ENCODE measurements around the gene STXBP2.

The STXBP2 gene

DNA sequence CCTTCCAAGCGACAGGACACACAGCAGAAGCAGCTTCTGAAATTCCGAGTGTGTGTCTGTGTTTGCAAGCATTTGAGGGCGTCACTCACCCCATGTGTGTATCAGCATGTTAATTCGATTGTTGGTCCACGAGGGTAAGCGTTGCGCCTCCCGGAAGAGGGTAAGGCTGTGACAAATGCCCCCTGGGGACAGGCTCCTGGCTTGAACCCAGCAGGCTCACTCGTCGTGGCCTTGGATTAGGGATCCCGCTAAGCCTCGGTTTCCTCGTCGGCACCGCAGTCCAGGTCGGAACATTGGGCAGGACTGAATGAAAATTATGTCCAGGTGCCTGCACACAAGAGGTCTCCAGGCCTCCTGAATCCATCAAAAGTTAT lies 606 bp upstream of the STXBP2 start:
- DNase-seq (ENCODE audit: low read depth), result no peak
- TF ChIP-seq, protein P1, sequence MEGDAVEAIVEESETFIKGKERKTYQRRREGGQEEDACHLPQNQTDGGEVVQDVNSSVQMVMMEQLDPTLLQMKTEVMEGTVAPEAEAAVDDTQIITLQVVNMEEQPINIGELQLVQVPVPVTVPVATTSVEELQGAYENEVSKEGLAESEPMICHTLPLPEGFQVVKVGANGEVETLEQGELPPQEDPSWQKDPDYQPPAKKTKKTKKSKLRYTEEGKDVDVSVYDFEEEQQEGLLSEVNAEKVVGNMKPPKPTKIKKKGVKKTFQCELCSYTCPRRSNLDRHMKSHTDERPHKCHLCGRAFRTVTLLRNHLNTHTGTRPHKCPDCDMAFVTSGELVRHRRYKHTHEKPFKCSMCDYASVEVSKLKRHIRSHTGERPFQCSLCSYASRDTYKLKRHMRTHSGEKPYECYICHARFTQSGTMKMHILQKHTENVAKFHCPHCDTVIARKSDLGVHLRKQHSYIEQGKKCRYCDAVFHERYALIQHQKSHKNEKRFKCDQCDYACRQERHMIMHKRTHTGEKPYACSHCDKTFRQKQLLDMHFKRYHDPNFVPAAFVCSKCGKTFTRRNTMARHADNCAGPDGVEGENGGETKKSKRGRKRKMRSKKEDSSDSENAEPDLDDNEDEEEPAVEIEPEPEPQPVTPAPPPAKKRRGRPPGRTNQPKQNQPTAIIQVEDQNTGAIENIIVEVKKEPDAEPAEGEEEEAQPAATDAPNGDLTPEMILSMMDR (conservative IDR thresholded peaks at IDR 0.05; ENCODE audit: low read depth, low read length), result no peak
- H3K4me3 ChIP-seq (ENCODE audit: low read length), result peak overlapping the region; percentile 71

DNA sequence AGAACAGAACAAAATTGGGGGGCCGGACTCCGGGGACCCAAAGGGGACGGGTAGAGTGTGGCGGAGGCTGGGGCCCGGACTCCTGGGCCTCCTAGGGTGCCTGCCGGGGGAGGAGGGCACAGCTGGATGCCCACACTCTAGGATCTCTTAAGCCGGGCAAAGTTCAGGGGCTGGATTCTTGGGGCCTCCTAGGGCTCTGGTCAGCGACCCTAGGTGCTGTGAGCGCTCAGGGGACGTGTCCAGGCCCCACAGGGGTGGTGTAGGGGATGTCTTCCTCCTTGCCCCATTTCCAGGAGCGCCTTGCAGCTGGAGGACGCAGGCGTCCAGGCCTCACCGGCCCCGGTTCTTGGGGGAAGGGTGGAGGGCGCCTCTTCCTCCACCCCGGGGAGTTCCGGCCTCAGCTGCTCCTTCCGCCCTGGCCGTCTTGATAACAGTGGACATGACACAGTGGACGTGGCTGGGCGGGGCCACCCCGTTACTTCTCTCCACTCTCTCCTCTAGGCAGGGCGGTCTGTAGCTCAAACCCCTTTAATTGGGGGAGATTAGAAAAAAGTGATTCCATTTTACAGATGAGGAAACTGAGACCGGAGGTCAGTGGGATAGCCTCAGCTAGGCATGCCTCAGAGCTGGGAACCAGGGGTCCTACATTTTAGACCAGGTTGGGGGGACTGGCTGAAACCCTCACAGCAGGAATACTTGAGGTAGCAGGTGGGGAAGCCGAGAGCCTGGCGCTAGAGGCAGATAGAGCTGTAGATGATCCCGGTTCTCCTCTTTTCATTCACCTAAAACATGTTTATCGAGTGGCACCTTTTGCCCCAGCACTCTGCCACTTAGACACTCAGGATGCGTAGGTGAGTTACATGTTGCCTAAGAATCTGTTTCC lies 705 bp downstream of the STXBP2 start:
- TF ChIP-seq, protein P1 (conservative IDR thresholded peaks at IDR 0.05; ENCODE audit: low read depth, low read length), result no peak
- DNase-seq (ENCODE audit: low read depth), result no peak
- H3K4me3 ChIP-seq (ENCODE audit: low read length), result peak overlapping the region; percentile 71

DNA sequence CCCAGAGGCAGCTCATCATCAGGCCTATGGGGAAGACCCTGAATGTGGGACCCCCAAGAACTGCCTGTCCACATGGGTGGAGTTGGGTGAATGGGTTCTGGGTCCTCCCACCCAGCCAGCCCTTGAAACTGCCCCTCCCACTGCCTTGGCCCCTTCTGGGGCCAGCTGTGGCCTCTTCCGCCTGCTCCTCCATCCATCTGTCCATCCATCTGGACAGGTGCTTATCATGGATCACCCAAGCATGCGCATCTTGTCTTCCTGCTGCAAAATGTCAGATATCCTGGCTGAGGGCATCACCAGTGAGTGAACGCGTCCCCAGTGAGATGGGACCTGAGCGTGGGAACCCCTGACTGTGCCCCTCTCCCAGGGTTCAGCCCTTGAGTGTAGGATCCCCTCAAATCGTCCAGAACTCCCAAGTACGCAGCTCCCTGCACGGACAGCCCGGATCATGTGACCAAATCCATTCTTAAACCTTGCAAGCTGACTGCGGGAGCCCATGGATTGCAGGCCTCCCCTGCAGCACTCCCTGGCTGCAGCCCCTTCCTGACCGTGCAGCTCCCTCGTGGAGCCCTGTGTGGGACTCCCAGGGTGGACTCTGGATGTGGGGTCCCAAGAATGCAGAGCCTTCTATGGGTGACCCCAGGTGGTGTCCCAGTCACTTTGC lies 2.0 kb downstream of the STXBP2 start:
- H3K4me3 ChIP-seq (ENCODE audit: low read length), result no peak overlapping the region
- TF ChIP-seq, protein P1 (conservative IDR thresholded peaks at IDR 0.05; ENCODE audit: low read depth, low read length), result no peak
- DNase-seq (ENCODE audit: low read depth), result no peak

DNA sequence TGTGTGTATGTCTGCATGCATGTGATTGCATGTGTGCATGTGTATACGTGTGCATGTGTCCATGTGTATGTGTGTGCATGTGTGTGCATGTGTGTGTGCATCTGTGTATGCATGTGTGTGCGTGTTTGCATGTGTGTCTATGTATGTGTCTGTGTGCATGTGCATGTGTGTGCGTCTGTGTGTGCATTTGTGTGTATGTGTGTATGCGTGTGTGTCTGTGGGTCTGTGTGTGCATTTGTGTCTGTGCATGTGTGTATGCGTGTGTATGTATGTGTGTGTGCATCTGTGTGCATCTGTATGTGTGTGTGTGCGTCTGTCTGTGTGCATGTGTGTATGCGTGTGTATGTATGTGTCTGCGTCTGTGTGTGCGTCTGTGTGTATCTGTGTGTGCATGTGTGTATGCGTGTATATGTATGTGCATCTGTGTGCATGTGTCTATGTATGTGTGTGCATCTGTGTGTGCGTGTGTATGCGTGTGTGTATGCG lies 3.0 kb downstream of the STXBP2 start:
- no peak overlapping the region for H3K4me3 ChIP-seq (ENCODE audit: low read length)
- TF ChIP-seq, protein P1 (conservative IDR thresholded peaks at IDR 0.05; ENCODE audit: low read depth, low read length), result no peak
- DNase-seq (ENCODE audit: low read depth), result no peak

DNA sequence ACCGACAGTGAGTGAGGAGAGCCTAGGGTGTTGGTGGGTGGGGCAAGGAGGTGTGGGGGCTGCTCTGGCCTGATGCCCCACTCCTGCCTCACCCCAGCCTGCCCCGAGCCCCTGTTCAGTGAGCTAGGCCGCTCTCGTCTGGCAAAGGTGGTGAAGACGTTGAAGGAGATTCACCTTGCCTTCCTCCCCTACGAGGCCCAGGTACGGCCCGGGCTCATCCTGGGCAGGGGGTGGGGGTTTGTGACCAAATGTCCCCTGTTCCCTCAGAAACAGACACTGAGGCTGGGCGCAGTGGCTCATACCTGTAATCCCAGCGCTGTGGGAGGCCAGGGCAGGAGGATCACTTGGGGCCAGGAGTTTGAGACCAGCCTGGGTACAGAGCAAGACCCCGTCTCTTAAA lies 3.9 kb downstream of the STXBP2 start:
- DNase-seq (ENCODE audit: low read depth), result no peak
- no peak overlapping the region for H3K4me3 ChIP-seq (ENCODE audit: low read length)
- TF ChIP-seq, protein P1 (conservative IDR thresholded peaks at IDR 0.05; ENCODE audit: low read depth, low read length), result no peak

DNA sequence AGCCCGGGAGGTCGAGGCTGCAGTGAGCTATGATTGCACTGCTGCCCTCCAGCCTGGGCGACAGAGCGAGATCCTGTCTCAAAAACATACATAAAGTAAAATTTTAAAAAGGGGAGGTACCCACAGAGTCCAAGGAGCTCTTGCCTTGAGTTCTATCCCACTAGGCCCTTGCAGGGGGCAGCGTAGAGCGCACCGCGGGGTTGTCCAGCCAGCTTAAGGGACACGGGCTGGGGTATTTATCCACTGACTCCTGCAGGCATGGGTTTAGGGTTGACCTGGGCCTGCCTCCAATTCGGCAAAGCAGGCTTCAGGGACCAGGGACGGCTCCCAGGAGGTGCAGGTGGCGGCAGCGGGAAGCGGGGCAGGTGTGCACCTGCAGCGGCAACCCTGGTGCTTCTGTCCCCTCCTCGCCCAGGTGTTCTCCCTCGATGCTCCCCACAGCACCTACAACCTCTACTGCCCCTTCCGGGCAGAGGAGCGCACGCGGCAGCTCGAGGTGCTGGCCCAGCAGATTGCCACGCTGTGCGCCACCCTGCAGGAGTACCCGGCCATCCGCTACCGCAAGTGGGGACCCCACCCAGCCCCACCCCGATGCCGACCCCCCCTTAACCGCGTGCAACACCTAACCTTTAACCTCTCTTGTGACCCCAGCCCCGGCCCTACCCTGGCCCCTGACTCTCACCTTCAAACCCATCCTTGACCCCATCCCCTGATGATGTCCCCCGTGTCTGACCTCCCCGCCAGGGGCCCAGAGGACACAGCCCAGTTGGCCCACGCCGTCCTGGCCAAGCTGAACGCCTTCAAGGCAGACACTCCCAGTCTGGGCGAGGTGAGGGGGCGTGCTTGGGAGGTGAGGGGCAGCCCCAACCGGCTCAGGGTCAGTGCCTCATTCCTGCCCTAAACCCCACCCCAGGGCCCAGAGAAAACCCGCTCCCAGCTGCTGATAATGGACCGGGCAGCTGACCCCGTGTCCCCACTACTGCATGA lies 4.7 kb downstream of the STXBP2 start:
- TF ChIP-seq, protein P1 (conservative IDR thresholded peaks at IDR 0.05; ENCODE audit: low read depth, low read length), result peak; percentile 22
- no peak for DNase-seq (ENCODE audit: low read depth)
- no peak overlapping the region for H3K4me3 ChIP-seq (ENCODE audit: low read length)

All from retinal pigment epithelial cell (primary cell).